ENCODE measurements around the gene OSBP2.

DNA sequence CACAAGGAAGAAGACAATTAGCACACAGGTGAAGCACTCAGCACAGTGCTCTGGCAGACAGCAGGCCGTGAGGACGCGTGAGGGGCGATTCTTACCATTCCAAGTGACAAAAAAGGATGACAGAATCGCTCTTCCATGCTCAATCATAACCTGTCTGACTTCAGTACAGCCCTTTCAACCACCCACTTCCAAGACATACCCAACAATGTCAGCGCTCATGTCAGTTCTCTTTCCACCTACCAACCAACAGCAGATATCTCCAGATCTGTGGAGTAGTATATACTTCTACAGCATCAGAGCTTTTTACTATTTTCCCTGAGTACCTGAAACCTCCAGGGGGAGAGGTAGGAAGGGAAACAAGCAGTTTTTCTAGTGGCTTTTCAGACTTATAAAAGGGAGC is 233.7 kb downstream of the OSBP2 start:
- TF ChIP-seq NFIC (IDR thresholded peaks at IDR 0.05): no peak
- TF ChIP-seq EP300 (IDR thresholded peaks at IDR 0.05; ENCODE audit: borderline replicate concordance): no peak
- no peak for TF ChIP-seq FOXM1 (IDR thresholded peaks at IDR 0.05; ENCODE audit: borderline replicate concordance, low read depth)
- TF ChIP-seq, protein P1, sequence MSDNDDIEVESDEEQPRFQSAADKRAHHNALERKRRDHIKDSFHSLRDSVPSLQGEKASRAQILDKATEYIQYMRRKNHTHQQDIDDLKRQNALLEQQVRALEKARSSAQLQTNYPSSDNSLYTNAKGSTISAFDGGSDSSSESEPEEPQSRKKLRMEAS (IDR thresholded peaks at IDR 0.05): no peak
- TF ChIP-seq YY1 (IDR thresholded peaks at IDR 0.05; ENCODE audit: low read depth): no peak
- TF ChIP-seq EGR1 (IDR thresholded peaks at IDR 0.05): no peak
- no peak for TF ChIP-seq RAD21 (IDR thresholded peaks at IDR 0.05; ENCODE audit: low read depth)
- TF ChIP-seq, protein P2, sequence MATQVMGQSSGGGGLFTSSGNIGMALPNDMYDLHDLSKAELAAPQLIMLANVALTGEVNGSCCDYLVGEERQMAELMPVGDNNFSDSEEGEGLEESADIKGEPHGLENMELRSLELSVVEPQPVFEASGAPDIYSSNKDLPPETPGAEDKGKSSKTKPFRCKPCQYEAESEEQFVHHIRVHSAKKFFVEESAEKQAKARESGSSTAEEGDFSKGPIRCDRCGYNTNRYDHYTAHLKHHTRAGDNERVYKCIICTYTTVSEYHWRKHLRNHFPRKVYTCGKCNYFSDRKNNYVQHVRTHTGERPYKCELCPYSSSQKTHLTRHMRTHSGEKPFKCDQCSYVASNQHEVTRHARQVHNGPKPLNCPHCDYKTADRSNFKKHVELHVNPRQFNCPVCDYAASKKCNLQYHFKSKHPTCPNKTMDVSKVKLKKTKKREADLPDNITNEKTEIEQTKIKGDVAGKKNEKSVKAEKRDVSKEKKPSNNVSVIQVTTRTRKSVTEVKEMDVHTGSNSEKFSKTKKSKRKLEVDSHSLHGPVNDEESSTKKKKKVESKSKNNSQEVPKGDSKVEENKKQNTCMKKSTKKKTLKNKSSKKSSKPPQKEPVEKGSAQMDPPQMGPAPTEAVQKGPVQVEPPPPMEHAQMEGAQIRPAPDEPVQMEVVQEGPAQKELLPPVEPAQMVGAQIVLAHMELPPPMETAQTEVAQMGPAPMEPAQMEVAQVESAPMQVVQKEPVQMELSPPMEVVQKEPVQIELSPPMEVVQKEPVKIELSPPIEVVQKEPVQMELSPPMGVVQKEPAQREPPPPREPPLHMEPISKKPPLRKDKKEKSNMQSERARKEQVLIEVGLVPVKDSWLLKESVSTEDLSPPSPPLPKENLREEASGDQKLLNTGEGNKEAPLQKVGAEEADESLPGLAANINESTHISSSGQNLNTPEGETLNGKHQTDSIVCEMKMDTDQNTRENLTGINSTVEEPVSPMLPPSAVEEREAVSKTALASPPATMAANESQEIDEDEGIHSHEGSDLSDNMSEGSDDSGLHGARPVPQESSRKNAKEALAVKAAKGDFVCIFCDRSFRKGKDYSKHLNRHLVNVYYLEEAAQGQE (IDR thresholded peaks at IDR 0.05; ENCODE audit: low read depth): no peak
- TF ChIP-seq TCF12 (IDR thresholded peaks at IDR 0.05; ENCODE audit: low read depth): no peak
- no peak for TF ChIP-seq TAF1 (IDR thresholded peaks at IDR 0.05; ENCODE audit: low read depth)

Data from Ishikawa (cell line).